BE2C (cell line): ENCODE measurements around the gene PLCB1.
A peak's percentile ranks its signal among the peaks of the same experiment; 100 is the strongest.

Experiments
- DNase-seq: peaks from one replicate; pipeline ENCODE4 v3.0.0-alpha.2; 2020
- H3K27me3 ChIP-seq: fragments of 250-450 bp; sonication (Bioruptor Pico); 2 replicates; pipeline ENCODE4 v1.5.1; 2020; ENCODE audit warnings: mild to moderate bottlenecking
- H3K36me3 ChIP-seq: fragments of 250-450 bp; sonication (Bioruptor Pico); 2 replicates; pipeline ENCODE4 v1.5.1; 2020; ENCODE audit warnings: mild to moderate bottlenecking
- H3K4me1 ChIP-seq: fragments of 250-450 bp; sonication (Bioruptor Pico); 2 replicates; pipeline ENCODE4 v1.5.1; 2020
- H3K4me3 ChIP-seq: 2 replicates; pipeline ENCODE4 v1.5.1; 2011; ENCODE audit warnings: low read depth, low read length
- H3K9me3 ChIP-seq: fragments of 250-450 bp; sonication (Bioruptor Pico); 2 replicates; pipeline ENCODE4 v1.5.1; 2020
- CTCF ChIP-seq: IDR thresholded peaks from 2 replicates; pipeline ENCODE4 v1.5.1; 2012; ENCODE audit warnings: mild to moderate bottlenecking, low read depth, low read length

PLCB1 gene

GRCh38 chr20:8228315-8228714, 96.2 kb downstream of the PLCB1 start:
- Histone ChIP-seq H3K36me3 (no peaks in the 10 kb centered on the region), H3K27me3 (no peaks in the 10 kb centered on the region), H3K4me1 (peaks cover 12% of the 10 kb centered on the region), H3K4me3 (no peak overlapping the region), H3K9me3 (no peaks in the 10 kb centered on the region)
- TF ChIP-seq CTCF: no peak
- DNase-seq: peak; percentile 19

DNA sequence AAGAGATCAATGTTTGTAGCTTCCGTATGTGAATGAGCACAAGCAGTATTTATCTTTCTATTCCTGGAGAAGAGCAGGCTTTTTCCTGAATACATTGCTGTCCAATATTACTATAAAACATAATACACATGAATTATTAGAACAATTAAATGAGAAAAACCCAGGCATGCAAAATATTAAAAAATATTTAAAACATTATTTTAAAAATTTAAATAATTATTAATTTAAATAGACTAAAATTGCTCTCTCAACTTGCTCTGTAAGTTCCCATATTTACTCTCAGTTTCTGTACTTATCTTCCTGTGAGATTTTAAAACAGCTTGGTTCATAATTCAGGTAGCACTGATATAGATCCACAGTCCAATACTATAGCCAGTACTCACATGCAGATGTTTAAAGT, 97.0 kb downstream of the PLCB1 start:
- DNase-seq: no peak
- no peaks in the 10 kb centered on the region for H3K9me3 ChIP-seq

GRCh38 chr20:8231038-8231437, 99.0 kb downstream of the PLCB1 start:
- no peak for TF ChIP-seq CTCF
- H3K27me3 ChIP-seq: no peaks in the 10 kb centered on the region
- H3K9me3 ChIP-seq: no peaks in the 10 kb centered on the region
- H3K4me1 ChIP-seq: peaks cover 15% of the 10 kb centered on the region
- DNase-seq: no peak
- no peak overlapping the region for H3K4me3 ChIP-seq
- no peaks in the 10 kb centered on the region for H3K36me3 ChIP-seq

More for the DNA sequence above, 97.0 kb downstream of the PLCB1 start:
- Histone ChIP-seq H3K4me1 (peaks cover 12% of the 10 kb centered on the region), H3K27me3 (no peaks in the 10 kb centered on the region), H3K36me3 (no peaks in the 10 kb centered on the region), H3K4me3 (no peak overlapping the region)
- TF ChIP-seq CTCF: no peak

- no peaks in the 10 kb centered on the region for H3K9me3 ChIP-seq
- H3K4me3 ChIP-seq: no peak overlapping the region
- H3K27me3 ChIP-seq: no peaks in the 10 kb centered on the region
- no peak for DNase-seq
- H3K36me3 ChIP-seq: no peaks in the 10 kb centered on the region
- no peak for TF ChIP-seq CTCF
- H3K4me1 ChIP-seq: peaks cover 15% of the 10 kb centered on the region
Observed at GRCh38 chr20:8232332-8232731, 100.3 kb downstream of the PLCB1 start.

DNA sequence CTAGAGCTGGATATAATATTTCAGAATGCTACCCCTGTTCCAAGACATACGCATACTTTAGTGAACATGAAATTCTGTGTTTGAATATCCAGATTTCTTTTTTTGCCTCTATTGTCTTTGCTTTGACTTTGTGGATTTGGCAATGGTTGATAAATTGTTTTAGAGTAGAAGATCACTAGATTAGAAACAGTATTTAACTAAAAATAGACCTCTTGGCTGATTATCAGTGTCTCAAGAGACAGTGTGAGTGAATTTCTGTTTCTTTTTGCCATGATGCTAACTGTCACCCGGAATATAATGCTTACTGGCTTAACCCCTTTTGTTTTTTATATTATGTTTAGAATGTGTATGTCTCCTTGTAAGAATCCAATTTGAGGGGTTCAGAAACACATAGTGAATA, 102.5 kb downstream of the PLCB1 start:
- H3K4me1 ChIP-seq: peaks cover 23% of the 10 kb centered on the region
- DNase-seq: no peak
- no peak overlapping the region for H3K4me3 ChIP-seq
- H3K36me3 ChIP-seq: no peaks in the 10 kb centered on the region
- no peak for TF ChIP-seq CTCF
- H3K27me3 ChIP-seq: no peaks in the 10 kb centered on the region
- H3K9me3 ChIP-seq: no peaks in the 10 kb centered on the region

DNA sequence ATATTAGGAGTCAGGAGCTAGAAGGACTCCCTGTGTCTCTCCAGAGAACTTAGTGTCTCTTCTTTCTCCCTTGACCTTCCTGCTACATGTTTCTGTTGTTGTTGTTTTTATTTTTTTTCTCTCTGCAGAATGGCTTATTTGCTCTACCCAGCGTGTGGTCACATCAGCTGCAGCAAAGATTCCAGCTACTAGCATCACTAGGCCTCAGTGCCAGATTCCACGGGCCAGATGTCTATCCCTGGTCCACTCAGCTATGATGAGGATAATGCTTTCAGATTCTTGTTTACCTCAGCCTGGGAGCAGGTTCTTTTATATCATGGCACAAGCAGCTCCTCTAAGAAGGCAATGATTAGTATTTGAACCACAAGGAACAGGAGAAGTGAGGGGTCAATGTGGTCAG, 110.0 kb downstream of the PLCB1 start:
- H3K36me3 ChIP-seq: no peaks in the 10 kb centered on the region
- no peak for TF ChIP-seq CTCF
- H3K27me3 ChIP-seq: no peaks in the 10 kb centered on the region
- H3K9me3 ChIP-seq: no peaks in the 10 kb centered on the region
- DNase-seq: no peak
- peaks cover 24% of the 10 kb centered on the region for H3K4me1 ChIP-seq
- H3K4me3 ChIP-seq: no peak overlapping the region
